Activated CD4-positive, alpha-beta memory T cell treated with anti-CD3 and anti-CD28 coated beads for 36 hours (primary cell): ENCODE measurements around the gene MRC1. TPM values are rescaled to one million over a fixed set of nuclear protein-coding genes. Genes with fewer than 3 reads are reported as not detected.

Experiments
- CTCF ChIA-PET: fragments of 350-600 bp; sonication (Branson Sonifier 250); formaldehyde crosslinking; loops from one replicate; lab custom pipeline; 2021; ENCODE audit warnings: antibody characterized with exemption, inconsistent platforms; lab: Charles Lee
- POLR2A ChIA-PET: fragments of 350-600 bp; sonication (Branson Sonifier 250); formaldehyde crosslinking; loops from one replicate; lab custom pipeline; 2021; ENCODE audit warnings: antibody characterized with exemption; lab: Charles Lee
- DNase-seq: peaks from one replicate; pipeline ENCODE4 v3.0.0-alpha.2; 2020
- H3K27ac Mint-ChIP-seq: one replicate; pipeline ENCODE4 v1.8.0; 2021; ENCODE audit warnings: mixed read lengths
- H3K27me3 Mint-ChIP-seq: one replicate; pipeline ENCODE4 v1.8.0; 2021; ENCODE audit warnings: mixed read lengths
- H3K36me3 Mint-ChIP-seq: one replicate; pipeline ENCODE4 v1.8.0; 2021; ENCODE audit warnings: mixed read lengths
- H3K4me1 Mint-ChIP-seq: one replicate; pipeline ENCODE4 v1.8.0; 2021; ENCODE audit warnings: low read depth, mixed read lengths
- H3K4me3 Mint-ChIP-seq: one replicate; pipeline ENCODE4 v1.8.0; 2021; ENCODE audit warnings: mild to moderate bottlenecking, mixed read lengths
- H3K9me3 Mint-ChIP-seq: one replicate; pipeline ENCODE4 v1.8.0; 2021; ENCODE audit warnings: mixed read lengths
- intact Hi-C: fragments of 100-400 bp; cut with micrococcal nuclease; formaldehyde crosslinking; loops from one replicate; pipeline ENCODE4 v1.15.1; 2023
- total RNA-seq, 2 experiments: library from RNA; stranded (reverse); gene quantifications; one replicate each; pipeline ENCODE4 v1.2.3, GENCODE V29; 2021

MRC1 gene
- total RNA-seq, 2 experiments from 2014 or later = 0.05 TPM; not detected in 1

DNA sequence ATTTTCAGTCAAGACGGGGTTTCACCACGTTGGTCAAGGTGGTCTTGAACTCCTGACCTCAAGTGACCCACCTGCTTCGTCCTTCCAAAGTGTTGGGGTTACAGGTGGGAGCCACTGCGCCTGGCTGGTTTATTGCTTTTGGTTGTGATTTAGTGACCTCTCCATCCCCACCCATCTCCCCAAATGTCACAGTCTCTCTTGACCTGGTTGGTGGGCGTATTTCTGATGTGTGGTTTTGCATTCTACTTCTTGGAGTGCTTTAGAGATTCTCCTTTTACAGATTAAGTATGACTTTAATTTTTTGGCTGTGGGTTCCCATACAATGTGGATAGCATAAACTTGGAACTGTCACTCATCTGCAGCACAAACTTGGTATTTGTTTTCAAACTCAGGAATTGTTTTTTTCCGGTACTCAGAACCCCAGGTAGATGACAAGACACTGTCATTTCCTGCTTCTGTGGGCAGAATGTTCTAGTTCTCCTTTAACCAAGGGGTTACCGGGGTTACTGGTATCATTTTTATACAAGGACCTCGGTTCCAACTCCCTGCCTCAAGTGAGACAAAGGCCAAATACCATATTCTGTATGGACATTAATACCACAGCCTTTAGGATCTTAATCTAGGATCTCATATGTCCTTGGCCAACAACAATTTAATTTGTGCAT lies 50.5 kb downstream of the MRC1 start:
- DNase-seq = no peak
- intact Hi-C loops = no loop called here
- ChIA-PET POLR2A (no interaction called here), CTCF (no interaction called here)
- Mint-ChIP-seq H3K4me1 (no peaks in the 10 kb centered on the region), H3K9me3 (peaks cover 2% of the 10 kb centered on the region), H3K27me3 (peaks cover 3% of the 10 kb centered on the region), H3K36me3 (no peaks in the 10 kb centered on the region), H3K4me3 (no peak overlapping the region), H3K27ac (no peak overlapping the region)

DNA sequence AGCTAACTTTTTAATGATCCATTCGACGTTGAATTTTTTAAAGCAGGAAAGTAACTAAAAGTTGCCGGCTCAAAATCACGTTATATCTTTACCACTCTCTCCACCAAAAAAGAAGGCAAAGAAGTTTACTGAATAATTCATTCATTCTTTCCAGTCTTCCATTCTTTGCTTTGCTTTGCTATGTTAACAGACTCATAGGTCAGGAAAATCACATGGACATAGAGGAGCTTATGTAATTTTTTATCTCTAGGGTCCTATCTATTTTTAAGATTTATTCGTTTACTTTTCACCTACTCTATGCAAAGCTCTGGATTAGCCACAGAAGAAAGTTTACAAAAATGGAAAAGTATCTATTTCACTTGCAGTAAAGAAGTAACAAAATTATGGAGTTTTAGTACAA lies 52.6 kb downstream of the MRC1 start:
- ChIA-PET POLR2A (no interaction called here), CTCF (no interaction called here)
- Mint-ChIP-seq H3K36me3 (no peaks in the 10 kb centered on the region), H3K27me3 (no peaks in the 10 kb centered on the region), H3K9me3 (no peaks in the 10 kb centered on the region), H3K27ac (no peak overlapping the region), H3K4me3 (no peak overlapping the region), H3K4me1 (no peaks in the 10 kb centered on the region)
- intact Hi-C loops = no loop called here
- DNase-seq = no peak

DNA sequence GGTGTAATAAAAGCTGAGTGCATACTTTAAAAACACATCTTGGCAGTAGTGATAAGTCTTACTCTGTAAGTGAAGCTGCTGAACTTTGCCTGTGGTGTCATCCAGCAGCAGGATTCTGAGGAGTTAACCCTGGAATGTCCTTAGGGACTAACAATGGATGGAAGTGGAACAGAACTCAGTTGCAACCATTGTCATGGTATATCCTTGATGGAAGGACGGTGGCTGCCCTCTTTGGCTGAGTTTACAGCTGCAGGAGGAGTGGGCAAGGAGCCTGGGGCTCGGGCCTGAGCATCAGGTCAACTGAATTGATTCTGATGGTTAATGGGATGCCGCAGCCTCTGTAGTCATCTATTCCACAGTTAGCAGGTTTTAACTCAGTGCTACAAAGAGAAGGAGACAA lies 56.2 kb downstream of the MRC1 start:
- no peaks in the 10 kb centered on the region for H3K27me3 Mint-ChIP-seq
- H3K27ac Mint-ChIP-seq = no peak overlapping the region
- POLR2A ChIA-PET = no interaction called here
- no peak overlapping the region for H3K4me3 Mint-ChIP-seq
- DNase-seq = no peak
- CTCF ChIA-PET = no interaction called here
- intact Hi-C loops = no loop called here
- H3K9me3 Mint-ChIP-seq = no peaks in the 10 kb centered on the region
- no peaks in the 10 kb centered on the region for H3K4me1 Mint-ChIP-seq
- H3K36me3 Mint-ChIP-seq = no peaks in the 10 kb centered on the region

DNA sequence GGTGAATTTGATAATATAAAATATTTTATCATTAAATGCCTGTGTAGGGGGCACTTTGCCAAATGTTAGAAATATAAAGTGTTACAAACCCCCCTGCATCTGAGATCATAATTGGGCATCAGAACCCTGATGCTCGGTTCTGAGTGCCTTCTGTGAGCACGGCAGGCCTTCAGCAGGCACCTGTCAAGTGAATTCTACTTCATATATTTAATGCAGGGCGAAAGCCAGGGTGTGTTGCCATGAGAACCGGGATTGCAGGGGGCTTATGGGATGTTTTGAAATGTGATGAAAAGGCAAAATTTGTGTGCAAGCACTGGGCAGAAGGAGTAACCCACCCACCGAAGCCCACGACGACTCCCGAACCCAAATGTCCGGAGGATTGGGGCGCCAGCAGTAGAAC lies 57.2 kb downstream of the MRC1 start:
- Mint-ChIP-seq H3K27ac (no peak overlapping the region), H3K4me3 (no peak overlapping the region), H3K4me1 (no peaks in the 10 kb centered on the region), H3K27me3 (no peaks in the 10 kb centered on the region), H3K36me3 (no peaks in the 10 kb centered on the region), H3K9me3 (no peaks in the 10 kb centered on the region)
- ChIA-PET CTCF (no interaction called here), POLR2A (no interaction called here)
- intact Hi-C loops = no loop called here
- no peak for DNase-seq

DNA sequence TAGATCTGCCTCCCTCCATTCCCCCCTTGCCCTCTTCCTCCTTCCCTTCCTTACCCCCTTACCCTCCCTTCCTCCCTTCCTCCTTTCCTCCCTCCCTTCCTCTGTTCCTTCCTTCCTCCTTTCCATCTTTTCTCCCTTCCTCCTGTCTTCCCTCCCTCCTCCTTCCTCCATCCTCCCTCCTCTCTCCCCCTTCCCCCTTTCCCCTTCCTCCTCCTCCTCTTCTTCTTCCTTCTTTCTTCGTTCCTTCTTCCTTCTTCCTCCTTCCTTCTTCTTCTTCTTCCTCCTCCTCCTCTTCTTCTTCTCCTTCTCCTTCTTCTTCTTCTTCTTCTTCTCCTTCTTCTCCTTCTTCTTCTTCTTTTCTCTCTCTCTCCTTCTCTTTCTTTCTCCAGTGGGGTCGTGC lies 57.9 kb downstream of the MRC1 start:
- H3K27me3 Mint-ChIP-seq = no peaks in the 10 kb centered on the region
- no peak overlapping the region for H3K4me3 Mint-ChIP-seq
- ChIA-PET CTCF (no interaction called here), POLR2A (no interaction called here)
- H3K4me1 Mint-ChIP-seq = no peaks in the 10 kb centered on the region
- no peak for DNase-seq
- no peaks in the 10 kb centered on the region for H3K9me3 Mint-ChIP-seq
- intact Hi-C loops = no loop called here
- H3K36me3 Mint-ChIP-seq = no peaks in the 10 kb centered on the region
- H3K27ac Mint-ChIP-seq = no peak overlapping the region

DNA sequence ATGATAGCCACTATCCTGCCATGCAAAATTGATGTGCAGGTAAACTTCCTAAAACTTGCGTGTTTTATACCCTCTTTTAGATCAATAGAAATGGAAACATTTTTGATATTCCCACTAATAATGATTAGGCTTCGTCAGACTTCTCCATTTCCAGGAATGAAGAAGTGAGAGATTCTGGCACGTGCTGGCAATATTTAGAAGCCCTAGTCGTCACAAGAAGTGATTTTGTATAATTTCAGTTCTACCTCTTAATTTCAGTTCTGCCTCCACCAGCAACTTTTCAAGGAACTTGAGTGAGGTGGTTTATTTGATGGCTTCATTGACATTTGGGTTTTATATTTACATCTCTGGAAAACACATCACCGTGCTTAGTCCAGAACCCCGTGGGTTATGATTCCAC lies 61.9 kb downstream of the MRC1 start:
- Mint-ChIP-seq H3K4me3 (no peak overlapping the region), H3K27me3 (no peaks in the 10 kb centered on the region), H3K9me3 (no peaks in the 10 kb centered on the region), H3K36me3 (no peaks in the 10 kb centered on the region), H3K27ac (no peak overlapping the region), H3K4me1 (no peaks in the 10 kb centered on the region)
- POLR2A ChIA-PET = no interaction called here
- CTCF ChIA-PET = interaction anchor here (0.6 kb wide), 1 partner anchor 135 kb away, joined by 3 read pairs; no protein-coding TSS in a partner anchor
- intact Hi-C loops = no loop called here
- no peak for DNase-seq

DNA sequence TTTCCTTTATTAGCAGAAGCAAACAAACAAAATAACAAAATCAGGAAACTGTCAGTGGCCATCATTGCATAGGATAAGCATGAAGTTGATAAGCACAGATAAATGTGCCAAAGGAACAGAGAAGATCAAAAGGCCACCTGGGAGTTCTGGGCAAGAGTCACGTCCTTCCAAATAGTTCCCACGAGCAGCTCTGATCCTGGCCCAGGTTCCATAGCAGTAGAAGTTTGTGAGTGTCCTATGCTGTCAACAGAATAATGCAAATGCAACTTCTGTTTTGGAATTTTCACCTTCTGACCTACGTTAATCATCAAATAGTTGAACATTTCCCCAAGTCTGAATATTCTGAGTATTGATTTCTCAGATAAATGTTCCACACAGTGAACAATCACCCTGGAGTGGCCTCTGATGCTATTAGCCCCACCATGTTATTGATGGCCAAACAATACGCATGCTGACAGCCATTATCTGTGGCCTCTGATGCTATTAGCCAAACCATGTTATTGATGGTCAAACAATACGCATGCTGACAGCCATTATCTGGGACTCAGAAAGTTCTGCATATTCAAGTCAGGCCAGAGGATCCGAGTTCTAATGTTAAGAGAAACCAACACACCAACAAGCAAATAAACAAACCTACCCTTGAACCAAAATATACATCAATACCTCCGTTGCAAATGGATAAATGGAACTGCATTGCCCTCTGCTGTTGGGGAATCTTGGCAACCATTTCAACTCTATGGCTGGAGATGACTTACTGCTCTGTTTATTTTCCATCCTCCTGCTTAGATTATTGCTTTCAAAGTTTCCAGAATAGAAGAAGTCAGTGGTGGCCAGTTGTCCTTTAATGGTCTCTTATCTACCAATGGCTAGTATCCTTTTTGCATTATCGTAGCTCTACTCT lies 63.3 kb downstream of the MRC1 start:
- Mint-ChIP-seq H3K9me3 (no peaks in the 10 kb centered on the region), H3K27ac (no peak overlapping the region), H3K27me3 (no peaks in the 10 kb centered on the region), H3K4me3 (no peak overlapping the region), H3K36me3 (no peaks in the 10 kb centered on the region), H3K4me1 (no peaks in the 10 kb centered on the region)
- intact Hi-C loops = loop anchor here (2.0 kb wide), 1 partner anchor 266 kb away; no protein-coding TSS in a partner anchor
- DNase-seq = no peak
- ChIA-PET CTCF (interaction anchor here (1.4 kb wide), 1 partner anchor 264 kb away, joined by 5 read pairs; no protein-coding TSS in a partner anchor), POLR2A (no interaction called here)

DNA sequence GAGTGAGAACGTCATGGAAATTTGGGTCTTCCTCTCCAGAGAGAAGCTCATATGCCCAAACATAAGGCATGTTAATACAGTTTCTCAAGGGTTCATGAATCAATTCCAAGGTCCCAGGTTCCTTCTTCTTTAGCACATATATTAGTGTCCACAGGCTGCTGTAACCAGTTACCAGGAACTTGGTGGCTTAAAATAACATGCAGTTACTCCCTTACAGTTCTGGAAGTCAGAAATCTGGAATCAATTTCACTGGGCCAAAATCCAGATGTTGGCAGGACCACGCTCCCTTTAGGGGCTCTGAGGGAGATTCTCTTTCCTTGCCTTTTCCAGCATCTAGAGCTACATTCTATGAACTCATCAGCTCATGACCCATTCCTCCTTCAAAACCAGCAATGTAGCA lies 64.8 kb downstream of the MRC1 start:
- Mint-ChIP-seq H3K27ac (no peak overlapping the region), H3K4me1 (no peaks in the 10 kb centered on the region), H3K9me3 (no peaks in the 10 kb centered on the region), H3K36me3 (no peaks in the 10 kb centered on the region), H3K4me3 (no peak overlapping the region), H3K27me3 (no peaks in the 10 kb centered on the region)
- DNase-seq = no peak
- intact Hi-C loops = loop anchor here (2.0 kb wide), 1 partner anchor 267 kb away; no protein-coding TSS in a partner anchor
- POLR2A ChIA-PET = no interaction called here
- CTCF ChIA-PET = interaction anchor here (1.4 kb wide), 1 partner anchor 265 kb away, joined by 5 read pairs; no protein-coding TSS in a partner anchor

DNA sequence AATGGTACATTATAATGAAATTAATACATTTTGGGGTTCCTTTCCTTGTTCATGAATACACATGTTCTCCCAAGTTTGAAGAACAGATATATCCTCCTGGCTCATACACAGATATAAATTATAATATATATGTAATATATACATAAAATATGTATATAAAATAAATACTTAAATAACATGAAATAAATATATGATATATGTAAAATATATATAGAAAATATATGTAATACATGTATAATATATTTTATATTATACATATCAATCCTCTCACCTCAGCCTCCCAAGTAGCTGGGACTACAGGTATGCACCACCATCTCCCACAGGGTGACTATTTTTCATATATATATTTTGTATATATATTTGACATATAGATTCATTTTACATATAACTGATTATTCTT lies 68.0 kb downstream of the MRC1 start:
- DNase-seq = no peak
- H3K36me3 Mint-ChIP-seq = no peaks in the 10 kb centered on the region
- POLR2A ChIA-PET = no interaction called here
- no peak overlapping the region for H3K27ac Mint-ChIP-seq
- CTCF ChIA-PET = no interaction called here
- H3K9me3 Mint-ChIP-seq = no peaks in the 10 kb centered on the region
- H3K4me1 Mint-ChIP-seq = no peaks in the 10 kb centered on the region
- H3K4me3 Mint-ChIP-seq = no peak overlapping the region
- intact Hi-C loops = no loop called here
- no peaks in the 10 kb centered on the region for H3K27me3 Mint-ChIP-seq

DNA sequence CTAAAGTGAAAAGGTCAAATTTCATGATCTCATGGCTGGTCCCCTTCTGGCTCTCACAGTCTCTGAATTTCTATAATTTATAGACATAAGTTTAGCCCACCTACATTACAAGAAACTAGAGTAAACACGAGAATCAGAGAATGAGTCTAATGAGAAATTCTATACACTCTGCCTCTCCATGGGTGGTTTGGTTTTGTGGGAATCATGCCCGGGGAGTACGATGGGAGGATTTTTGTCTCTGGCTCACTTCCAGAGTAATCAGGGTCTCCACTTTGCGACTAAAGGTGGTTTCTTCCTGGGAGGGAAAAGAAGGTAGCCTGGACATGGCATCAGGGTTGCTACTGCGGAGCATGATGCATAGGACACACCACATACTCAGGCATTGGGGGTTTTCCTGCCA lies 69.7 kb downstream of the MRC1 start:
- Mint-ChIP-seq H3K27me3 (no peaks in the 10 kb centered on the region), H3K4me3 (no peak overlapping the region), H3K9me3 (peaks cover 4% of the 10 kb centered on the region), H3K36me3 (no peaks in the 10 kb centered on the region), H3K27ac (no peak overlapping the region), H3K4me1 (no peaks in the 10 kb centered on the region)
- CTCF ChIA-PET = no interaction called here
- intact Hi-C loops = no loop called here
- POLR2A ChIA-PET = no interaction called here
- no peak for DNase-seq

DNA sequence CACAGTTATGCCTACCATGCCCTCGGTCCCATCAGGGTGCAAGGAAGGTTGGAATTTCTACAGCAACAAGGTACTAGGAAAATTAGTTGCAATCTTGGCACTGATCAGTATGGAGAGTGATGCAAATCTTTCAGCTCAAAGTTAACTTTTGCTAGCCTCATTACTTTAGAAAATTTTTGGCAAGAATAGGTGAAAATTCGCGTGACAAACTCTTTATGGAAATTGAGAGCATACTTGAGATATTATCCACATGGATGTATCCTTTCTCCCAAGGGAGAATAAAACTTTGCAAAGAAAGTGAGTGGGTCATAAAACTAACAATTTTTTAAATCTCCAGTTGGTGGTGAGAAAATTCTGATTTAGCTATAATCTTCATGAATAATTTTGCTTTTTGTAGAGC lies 71.5 kb downstream of the MRC1 start:
- ChIA-PET CTCF (no interaction called here), POLR2A (no interaction called here)
- intact Hi-C loops = no loop called here
- DNase-seq = no peak
- Mint-ChIP-seq H3K4me3 (no peak overlapping the region), H3K36me3 (no peaks in the 10 kb centered on the region), H3K9me3 (peaks cover 11% of the 10 kb centered on the region), H3K27me3 (no peaks in the 10 kb centered on the region), H3K4me1 (no peaks in the 10 kb centered on the region), H3K27ac (no peak overlapping the region)

DNA sequence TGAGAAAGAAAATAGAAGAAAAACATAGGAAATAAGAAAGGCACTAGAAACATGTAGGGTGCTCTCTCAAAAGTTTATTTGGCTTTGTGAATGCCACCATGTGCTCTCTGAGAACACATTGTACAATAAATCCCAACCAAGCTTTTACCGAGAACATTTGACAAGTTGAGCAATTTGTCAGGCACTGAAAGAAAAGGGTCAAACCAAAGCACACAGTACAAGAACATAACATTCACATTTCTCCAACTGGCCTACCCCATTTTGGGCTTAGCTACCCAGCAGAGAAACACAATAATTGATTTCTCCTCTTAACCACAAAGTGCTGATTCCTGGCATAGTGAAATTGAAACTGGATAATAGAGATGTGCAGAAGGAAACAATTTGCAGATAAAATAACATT lies 73.4 kb downstream of the MRC1 start:
- POLR2A ChIA-PET = no interaction called here
- intact Hi-C loops = no loop called here
- peaks cover 11% of the 10 kb centered on the region for H3K9me3 Mint-ChIP-seq
- H3K36me3 Mint-ChIP-seq = no peaks in the 10 kb centered on the region
- no peak overlapping the region for H3K4me3 Mint-ChIP-seq
- no peak for DNase-seq
- no peaks in the 10 kb centered on the region for H3K27me3 Mint-ChIP-seq
- H3K27ac Mint-ChIP-seq = no peak overlapping the region
- no peaks in the 10 kb centered on the region for H3K4me1 Mint-ChIP-seq
- CTCF ChIA-PET = no interaction called here
